GM18505 (cell line): Measurements from ENCODE around the gene SPATA20.

ENCODE experiments used
- ATAC-seq: cut with Tn5 transposase; IDR thresholded peaks from one replicate; pipeline ENCODE4 v1.9.1; 2021; ENCODE audit not compliant: unreplicated experiment
- POLR2A ChIP-seq: IDR thresholded peaks from 4 replicates; pipeline ENCODE4 v1.6.1; 2011; ENCODE audit warnings: borderline replicate concordance; ENCODE audit not compliant: insufficient read depth, insufficient read length; ENCODE audit errors: extremely low read depth

The SPATA20 gene

GRCh38 chr17:50549256-50549941 lies 2.4 kb downstream of the SPATA20 start:
- no peak for ATAC-seq
- TF ChIP-seq POLR2A = no peak

- TF ChIP-seq POLR2A = no peak
Observed at GRCh38 chr17:50549969-50550368, 3.0 kb downstream of the SPATA20 start.

DNA sequence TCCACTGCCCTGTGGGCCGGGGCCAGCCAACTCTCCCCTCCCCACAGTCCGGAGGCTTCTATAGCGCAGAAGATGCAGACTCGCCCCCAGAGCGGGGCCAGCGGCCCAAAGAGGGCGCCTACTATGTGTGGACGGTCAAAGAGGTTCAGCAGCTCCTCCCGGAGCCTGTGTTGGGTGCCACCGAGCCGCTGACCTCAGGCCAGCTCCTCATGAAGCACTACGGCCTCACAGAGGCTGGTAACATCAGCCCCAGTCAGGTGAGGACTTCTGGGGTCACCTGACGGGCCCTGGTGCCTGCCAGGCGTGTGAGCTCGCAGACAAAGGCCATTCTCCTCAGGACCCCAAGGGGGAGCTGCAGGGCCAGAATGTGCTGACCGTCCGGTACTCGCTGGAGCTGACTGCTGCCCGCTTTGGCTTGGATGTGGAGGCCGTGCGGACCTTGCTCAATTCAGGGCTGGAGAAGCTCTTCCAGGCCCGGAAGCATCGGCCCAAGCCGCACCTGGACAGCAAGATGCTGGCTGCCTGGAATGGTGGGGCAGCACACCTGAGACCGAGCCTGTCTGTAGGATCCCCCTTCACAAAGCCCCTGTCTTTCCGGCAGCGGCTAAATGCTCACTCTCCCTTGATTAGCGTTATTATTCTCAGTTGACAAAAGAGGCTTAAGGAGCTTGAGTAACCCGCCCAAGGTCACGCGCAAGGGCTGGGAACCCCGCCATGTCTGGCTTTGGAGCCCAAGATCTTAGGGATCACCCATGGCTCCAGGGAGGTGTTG lies 3.9 kb downstream of the SPATA20 start:
- no peak for TF ChIP-seq POLR2A
- no peak for ATAC-seq

More at GRCh38 chr17:50549969-50550368, 3.0 kb downstream of the SPATA20 start:
- ATAC-seq = no peak

GRCh38 chr17:50551433-50551815 lies 4.5 kb downstream of the SPATA20 start:
- ATAC-seq = no peak
- no peak for TF ChIP-seq POLR2A

GRCh38 chr17:50551884-50552283 lies 4.9 kb downstream of the SPATA20 start:
- TF ChIP-seq POLR2A = no peak

GRCh38 chr17:50554201-50554600 lies 7.2 kb downstream of the SPATA20 start:
- no peak for TF ChIP-seq POLR2A
- ATAC-seq = no peak

More at GRCh38 chr17:50551884-50552283, 4.9 kb downstream of the SPATA20 start:
- ATAC-seq = no peak

DNA sequence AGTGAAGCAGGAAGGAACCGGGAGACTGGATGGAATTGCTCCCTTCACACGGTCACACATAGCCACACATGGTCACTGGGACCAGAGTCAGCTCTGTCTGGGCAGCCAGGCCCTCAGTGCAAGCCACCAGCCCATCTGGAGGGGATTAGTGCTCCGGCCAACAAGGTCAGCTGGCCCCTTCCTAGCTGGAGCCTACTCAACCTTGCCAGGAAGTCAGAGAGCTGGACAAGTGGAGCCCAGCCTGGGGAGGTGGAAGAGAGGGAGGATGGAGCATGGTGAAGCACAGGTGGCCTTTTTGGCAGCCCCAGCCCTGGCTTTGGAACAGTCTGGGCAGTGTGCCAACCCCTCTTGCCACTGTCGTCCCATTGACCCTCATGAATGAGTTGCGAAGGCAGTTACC lies 9.8 kb downstream of the SPATA20 start:
- TF ChIP-seq POLR2A = no peak
- no peak for ATAC-seq

DNA sequence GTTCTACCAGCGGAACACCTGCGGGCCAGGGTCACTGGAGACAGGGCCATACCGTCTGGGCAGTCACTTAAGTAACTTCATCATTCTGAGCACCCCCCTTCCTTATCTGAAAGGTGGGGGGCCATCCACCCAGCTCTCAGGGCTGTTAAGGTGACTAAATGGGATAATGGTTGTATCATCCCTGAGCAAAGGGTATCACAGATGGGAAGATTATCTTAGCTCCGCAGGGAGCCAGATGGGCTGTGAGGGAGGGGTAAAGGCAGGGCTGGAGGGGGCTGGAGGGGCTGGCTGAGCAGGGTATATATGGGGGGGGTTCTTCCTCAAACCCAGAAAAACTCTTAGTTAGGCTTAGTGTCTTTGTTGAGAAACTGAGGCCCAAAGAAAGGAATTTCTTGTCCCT lies 10.7 kb downstream of the SPATA20 start:
- ATAC-seq = no peak
- TF ChIP-seq POLR2A = no peak

DNA sequence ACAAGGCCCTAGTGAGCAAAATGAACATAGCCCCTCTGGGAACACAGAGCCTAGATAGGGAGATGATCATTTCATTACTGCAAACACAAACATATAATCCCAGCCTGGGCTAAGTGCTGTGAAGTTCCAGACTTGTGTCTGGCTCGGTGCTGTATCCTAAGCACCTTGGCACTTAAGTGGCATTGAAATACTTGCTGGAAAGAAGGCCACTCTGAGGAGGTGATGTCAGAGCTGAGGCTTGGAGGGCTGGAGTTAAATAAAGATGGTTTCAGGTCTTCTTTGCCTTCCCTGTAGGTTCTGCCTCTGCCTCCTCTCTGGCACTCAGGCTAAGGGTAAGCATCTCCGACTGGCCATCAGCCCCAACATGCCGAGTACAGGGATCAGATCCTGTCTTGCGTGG lies 11.1 kb downstream of the SPATA20 start:
- TF ChIP-seq POLR2A = no peak
- no peak for ATAC-seq

DNA sequence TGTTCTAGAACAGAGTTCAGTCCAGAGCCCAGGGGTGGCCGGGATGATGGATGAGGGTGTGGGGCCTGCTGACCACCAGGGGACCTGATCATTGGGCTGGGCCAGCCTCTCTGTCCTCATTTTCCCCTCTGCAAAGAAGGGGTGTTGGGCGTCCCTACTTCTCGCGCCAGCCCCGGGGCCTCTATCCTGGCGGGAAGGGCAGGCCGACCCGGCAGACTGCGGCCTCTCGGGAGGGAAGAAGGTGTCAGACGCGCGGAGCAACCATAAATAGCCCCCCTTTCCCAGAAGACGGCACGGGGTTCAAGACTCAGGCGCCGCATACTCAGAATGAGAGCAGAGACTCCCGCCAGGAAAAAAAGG lies 11.6 kb downstream of the SPATA20 start:
- no peak for TF ChIP-seq POLR2A
- ATAC-seq = no peak

- TF ChIP-seq POLR2A = no peak
- no peak for ATAC-seq
Observed at GRCh38 chr17:50558941-50559614, 12.1 kb downstream of the SPATA20 start.

GRCh38 chr17:50559674-50560184 lies 12.8 kb downstream of the SPATA20 start:
- no peak for TF ChIP-seq POLR2A
- no peak for ATAC-seq

DNA sequence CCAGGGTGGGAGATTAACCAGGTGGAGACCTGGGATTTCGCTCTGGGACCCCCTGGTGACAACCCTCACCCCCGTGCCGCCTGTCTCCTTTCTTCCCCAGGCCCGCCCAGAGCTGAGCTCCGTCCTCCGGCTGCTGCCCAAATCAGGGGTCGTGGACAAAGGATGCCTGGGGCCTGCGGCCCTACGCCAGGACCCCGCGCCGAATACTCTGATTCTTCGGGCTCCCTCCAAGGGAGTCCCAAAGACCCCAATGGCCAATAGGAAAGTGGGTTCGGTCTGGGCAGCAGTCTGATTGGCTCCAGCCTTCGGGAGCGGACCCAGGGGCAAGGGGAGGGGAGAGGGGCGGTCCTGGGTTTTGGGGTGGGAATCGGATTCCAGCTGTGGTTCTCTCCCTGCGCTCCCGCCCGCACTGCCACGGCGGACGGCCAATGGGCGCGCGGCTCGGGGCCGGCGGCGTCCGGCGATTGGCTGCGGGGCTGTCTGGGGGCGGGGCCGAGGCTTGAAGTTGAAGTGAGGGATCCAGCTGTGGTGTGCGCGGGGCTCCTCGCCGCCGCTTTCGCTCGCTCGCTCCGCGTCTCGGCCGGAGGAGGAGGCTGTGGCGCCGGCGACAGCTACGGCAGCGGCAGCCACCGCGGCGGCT lies 13.3 kb downstream of the SPATA20 start, which contains the start of gene CACNA1G:
CACNA1G (plus strand) TSS at position 531 of the 640 bp plus-strand sequence. CDS start 745 bp downstream, outside the sequence.
- TF ChIP-seq POLR2A = no peak
- ATAC-seq = peak; percentile 87
